Jurkat, Clone E6-1 (cell line): ENCODE results near the gene TRRAP.

ENCODE experiments used
- DNase-seq: peaks from one replicate; pipeline ENCODE4 v3.0.0-alpha.2; 2011; ENCODE audit warnings: low read depth, low spot score
- H3K4me3 ChIP-seq: 2 replicates; pipeline ENCODE4 v1.5.1; 2011; ENCODE audit warnings: mild to moderate bottlenecking, low read length, control low read depth, moderate library complexity

TRRAP gene

DNA sequence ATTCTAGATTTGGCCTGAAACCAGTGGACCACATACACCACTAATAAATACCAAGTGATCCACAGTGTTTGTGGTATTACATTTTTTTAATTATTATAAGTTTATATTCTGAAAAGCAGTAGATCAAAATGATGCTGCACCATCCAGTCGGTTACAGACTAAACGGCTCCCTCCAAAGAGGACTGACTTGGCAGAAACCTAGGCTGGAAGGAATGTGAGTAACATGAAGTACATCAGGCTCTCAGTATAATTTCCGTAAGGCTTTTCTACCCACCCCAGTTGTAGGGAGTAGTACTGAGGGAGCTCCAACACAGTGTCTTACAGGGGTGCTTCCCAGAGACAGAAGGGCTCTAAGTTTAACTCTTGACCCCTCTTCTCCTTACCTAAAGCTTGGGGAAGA lies 119.5 kb downstream of the TRRAP start:
- H3K4me3 ChIP-seq: no peak overlapping the region
- DNase-seq: no peak

DNA sequence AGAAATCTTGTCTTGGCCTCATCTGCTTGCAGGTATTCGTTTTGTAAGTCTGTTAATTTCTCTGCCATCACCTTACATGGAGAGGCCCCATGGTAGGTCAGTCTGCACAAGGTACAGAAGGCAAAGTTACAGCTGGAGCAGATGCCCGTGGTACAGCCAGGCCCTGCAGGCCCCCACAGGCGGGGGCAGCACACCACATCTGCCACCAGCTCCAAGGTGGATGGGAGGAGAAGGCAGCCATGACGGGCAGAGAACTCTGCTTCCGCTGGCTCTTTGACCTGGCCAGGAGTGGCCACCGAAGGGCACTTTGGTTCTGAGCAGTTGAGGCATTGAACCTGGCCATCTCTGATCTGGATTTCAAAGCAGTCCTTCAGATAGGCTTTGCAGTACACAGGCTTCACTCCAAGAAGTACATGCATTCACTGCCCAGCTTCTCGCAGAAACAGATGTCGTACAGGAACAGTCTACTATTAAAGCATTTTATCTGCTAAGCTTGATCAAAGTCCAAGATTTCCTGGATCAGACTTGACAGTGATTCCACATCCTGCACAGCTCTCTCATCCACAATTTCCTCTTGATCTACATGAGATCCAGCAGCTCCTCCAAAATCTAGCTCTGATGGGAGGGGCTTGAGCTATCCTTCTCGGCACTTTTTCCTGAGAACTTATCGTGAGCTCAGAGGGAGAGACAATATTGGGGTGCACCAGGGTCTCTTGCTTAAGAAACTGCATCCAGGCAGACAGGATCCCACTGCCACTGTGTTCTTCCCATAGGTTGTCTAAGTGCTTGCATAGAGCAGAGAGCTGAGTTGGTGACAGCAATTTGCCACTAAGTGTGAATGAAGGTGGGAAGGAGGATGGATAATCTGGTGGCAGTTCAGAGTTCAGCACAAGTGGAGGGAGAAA lies 120.7 kb downstream of the TRRAP start:
- DNase-seq: no peak
- no peak overlapping the region for H3K4me3 ChIP-seq

DNA sequence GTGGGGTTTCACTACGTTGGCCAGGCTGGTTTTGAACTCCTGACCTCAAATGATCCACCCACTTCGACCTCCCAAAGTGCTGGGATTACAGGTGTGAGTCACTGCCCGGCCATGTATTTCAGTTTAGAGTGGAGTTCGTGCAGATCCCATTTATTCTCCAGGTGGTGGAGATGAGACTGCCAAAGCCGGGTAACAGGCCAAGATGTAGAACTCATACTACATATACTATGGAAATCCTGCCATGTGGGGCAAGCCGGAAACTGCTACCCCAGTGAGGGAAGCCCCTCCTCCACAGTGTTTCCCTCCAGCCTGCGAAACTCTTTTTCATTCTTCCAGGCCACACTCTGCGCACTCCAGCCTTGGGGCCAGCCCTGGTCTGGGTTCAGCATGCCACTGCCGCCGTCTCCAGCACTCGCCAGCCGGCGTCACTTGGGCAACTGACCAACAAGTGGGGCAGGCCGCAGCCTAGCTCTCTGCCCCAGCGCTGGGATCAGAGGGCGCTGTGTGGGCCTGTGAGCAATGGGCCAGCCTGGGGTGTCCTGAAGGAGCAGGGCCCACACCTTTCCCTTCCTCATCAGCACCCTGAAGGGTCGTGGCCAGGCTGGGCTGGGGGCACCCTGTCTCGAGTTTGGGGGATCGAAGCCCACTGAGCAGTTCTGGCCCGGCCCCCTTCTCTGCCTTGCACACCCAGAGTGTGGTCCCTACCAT lies 122.0 kb downstream of the TRRAP start:
- no peak for DNase-seq
- H3K4me3 ChIP-seq: no peak overlapping the region

DNA sequence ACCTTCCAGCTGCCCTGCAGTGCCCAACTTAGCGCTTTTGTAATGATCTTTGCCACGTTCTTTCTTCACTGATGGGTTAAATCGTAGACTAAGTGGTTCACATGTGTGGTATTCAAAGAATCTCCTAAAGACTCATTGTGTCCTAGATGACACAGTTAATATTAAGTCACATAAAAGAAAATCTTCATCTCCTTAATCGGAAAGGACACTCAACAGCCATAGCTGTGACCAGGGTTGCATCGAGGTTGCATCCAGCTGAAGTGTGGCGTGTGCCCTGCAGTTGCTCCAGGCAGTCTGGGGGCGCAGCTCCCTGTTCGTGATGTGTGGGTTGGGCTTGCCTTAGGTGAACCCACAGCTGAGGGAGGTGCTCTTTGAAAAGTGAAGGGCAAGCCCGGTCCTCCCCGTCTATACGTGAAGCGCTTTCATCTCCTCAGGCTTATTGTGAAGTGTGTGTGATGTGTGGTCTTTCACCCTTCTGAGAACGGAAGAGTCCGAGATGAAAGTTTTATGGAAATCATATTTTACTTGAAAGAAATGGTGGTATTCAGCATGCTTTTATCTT lies 122.7 kb downstream of the TRRAP start:
- no peak for DNase-seq
- no peak overlapping the region for H3K4me3 ChIP-seq

DNA sequence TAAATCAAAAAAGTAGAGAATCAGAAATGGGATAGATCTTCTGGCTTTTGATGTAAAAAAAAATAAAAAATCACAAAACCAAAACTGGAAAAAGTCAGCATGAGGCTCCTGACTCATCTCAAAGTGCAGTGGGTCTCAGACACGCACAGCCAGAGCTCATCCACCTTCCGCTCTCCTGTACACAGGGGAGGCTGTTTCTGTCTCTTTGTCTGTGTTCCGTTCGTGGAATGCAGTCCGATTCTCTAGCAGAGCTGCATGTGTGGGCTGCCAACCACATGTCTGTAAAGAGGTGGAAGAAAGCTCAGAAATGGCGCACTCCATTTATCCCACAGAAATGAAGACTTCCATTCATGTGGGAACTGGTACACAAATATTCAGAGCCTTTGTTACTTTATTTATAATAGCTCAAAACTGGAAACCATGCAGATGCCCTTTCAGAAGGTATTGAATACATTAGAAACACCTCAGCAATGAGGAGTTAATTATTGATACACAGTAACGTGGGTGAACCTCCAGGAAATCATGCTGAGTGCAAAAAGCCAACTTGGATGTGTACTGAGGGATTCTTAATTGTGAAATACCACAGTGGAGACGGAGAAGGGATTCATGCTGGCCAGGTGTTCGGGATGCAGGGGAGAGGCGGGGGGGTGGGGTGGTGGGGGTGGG lies 123.3 kb downstream of the TRRAP start:
- no peak overlapping the region for H3K4me3 ChIP-seq
- DNase-seq: no peak

DNA sequence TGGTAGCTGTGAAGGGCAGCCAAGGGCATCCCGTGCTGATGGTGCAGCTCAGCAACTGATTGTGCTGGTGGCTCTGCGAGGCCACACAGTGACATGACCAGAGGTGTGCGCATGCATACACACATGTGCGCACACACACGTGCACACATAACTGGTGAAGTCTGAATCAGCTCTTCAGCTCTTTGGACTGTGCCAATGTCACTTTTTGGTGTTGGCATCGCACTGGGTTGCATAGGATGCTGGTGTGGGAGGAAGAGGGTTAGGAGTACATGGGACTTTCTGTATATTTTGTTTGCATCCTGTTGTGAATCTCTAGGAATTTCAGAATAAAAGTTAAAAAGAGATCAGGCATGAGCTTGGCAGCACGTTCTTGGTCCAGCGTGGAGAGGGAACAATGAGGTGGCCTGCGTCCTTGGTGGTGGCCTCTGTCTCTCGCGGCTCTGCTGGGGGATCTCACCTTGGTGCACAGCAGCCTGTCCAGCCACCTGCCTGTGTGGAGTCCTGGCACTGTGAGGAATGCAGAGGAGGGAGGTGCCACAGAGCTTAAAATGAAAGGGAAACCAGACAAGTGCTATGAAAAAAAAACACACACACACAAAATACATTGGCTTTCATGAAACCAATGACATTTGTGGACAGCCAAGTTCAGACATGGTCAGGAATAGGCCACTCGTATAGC lies 124.0 kb downstream of the TRRAP start:
- DNase-seq: no peak
- H3K4me3 ChIP-seq: no peak overlapping the region

DNA sequence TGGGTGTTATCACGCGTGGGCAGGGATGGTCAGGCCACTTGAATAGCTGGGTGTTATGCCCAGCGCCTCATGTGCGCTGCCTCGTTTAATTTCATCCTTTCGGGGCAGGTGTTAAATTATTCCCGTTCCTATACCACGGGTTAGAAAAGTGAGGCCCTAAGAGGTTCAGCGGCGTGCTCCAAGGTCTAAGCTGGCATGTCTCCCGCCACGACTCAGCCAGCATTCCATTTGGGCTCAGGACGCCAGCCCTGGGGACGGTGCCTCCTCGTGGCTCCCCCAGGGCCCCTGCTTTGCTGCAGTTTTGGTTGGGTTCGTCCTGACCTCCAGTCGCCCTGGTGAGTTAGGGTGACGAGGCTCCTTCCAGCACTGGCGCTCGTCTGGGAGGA lies 124.5 kb downstream of the TRRAP start:
- no peak for DNase-seq
- no peak overlapping the region for H3K4me3 ChIP-seq

DNA sequence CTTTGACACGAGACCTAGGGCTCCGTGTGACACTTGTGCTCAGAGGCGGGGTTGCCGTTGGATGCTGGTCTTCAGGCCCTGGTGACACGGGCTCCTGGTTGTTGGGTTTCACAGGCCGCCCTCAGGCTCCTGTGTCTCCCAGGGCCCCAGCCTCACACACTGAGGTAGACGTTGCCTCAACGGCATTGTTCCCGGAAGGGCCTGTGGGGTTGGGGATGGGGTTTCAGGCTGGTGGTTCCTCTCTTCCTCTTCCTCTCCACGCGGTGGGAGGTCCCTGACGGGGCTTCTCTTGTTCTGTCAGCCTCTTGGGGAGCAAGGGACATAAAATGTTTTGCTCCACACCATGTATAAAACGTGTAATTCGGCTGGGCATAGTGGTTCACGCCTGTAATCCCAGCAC lies 125.1 kb downstream of the TRRAP start:
- no peak for DNase-seq
- no peak overlapping the region for H3K4me3 ChIP-seq

DNA sequence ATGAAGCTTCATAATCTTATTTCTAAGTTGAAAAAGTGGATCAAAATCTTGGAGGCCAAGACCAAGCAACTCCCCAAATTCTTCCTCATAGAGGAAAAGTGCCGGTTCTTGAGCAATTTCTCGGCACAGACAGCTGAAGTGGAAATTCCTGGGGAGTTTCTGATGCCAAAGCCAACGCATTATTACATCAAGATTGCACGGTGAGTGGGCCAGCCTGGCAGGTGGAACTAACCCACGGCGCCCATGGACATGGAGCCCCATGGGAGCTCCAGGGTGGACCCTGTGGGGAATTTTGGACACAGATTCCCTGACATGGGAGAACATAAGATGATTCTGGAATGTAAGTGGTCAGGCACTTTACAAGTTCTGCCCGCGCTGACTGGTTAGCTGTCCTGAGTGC lies 125.9 kb downstream of the TRRAP start:
- DNase-seq: no peak
- no peak overlapping the region for H3K4me3 ChIP-seq

DNA sequence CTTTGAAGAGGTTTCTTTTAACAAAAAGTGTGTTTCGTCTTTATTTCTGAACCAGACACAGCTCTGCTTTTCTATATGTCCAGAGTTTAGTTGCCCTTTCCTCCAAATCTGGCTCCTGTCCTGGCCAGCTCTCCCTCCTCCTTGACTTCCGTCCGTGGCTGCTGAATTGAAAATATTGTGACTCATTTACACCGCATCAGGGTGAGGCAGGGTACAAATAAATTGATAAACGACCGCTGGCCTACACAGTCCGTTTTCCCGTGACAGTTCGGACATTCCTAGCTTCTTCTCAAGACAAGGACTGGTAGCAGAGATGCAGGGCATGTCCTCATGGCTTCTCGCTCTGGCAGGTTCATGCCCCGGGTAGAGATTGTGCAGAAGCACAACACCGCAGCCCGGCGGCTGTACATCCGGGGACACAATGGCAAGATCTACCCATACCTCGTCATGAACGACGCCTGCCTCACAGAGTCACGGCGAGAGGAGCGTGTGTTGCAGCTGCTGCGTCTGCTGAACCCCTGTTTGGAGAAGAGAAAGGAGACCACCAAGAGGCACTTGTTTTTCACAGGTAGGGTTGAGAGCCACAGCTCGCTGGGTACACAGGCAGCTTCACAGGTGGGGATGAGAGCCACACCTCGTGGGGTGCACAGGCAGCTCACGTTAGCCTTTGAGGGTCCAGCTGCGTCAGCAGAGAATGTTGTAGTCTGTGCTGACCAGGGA lies 126.6 kb downstream of the TRRAP start:
- DNase-seq: no peak

DNA sequence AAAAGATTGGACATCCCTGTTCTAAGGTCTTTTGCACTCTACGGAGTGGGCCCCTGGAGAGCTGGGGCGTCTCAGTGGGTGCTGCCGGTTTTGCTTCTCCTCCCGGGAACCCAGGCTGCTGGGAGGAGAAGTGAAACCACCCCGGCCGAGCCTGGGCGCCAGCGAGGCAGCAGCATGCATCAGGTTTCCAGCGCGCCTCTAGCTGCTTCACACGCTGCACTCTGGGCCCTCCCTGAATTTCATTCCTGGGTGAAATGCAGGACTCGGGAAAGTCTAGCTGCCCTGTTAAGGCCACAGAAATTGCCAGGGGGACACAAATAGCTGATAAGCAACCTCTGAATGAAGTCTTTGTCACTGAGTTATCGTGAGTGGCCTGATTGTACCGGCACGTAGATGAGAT lies 127.4 kb downstream of the TRRAP start:
- no peak for DNase-seq
- no peak overlapping the region for H3K4me3 ChIP-seq

More for the DNA sequence above, 126.6 kb downstream of the TRRAP start:
- no peak overlapping the region for H3K4me3 ChIP-seq

DNA sequence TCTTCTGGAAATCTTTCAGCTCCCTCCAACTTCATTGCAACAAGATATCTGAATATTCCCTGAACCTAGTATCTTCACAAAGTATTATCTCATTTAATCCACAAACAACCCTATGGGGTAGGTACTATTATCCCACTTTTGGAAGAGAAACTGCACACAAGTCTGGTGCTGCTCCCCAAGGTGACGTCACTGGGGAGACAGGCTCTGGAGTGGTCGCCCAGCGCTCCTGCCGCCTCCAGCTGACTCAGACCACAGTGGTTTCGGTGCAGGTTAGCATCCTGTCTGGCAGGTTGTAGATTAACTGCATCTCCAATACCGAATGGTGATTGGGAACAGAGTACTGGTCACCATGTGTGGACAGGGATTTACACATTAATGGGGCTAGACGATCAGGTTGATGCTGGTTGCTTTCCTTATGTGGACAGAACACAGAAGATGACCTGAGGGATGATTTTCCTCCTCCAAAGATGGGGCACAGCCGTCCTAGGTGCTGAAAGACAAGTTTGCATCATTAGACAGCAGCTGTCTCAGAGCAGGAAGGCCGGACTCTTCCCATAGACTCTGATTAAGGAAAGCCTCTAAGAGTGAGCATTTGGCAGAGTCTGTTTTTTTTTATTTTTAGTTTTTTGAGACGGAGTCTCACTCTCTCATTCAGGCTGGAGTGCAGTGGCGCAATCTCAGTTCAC lies 128.6 kb downstream of the TRRAP start:
- no peak for DNase-seq
- no peak overlapping the region for H3K4me3 ChIP-seq

DNA sequence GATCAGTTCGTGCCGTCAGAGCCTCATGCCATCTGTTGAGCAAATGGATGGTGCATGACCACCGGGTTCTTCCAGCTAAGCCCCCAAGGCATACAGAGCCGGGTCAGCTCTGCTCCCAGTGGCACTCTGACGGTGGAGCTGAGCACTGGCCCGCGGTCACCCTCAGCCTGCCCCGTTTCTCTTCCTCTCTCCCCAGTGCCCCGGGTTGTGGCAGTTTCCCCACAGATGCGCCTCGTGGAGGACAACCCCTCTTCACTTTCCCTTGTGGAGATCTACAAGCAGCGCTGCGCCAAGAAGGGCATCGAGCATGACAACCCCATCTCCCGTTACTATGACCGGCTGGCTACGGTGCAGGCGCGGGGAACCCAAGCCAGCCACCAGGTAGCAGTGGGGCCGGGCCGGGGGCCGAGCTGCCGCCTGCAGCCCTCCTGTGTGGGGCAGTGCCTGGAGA lies 129.9 kb downstream of the TRRAP start:
- H3K4me3 ChIP-seq: no peak overlapping the region
- DNase-seq: no peak

DNA sequence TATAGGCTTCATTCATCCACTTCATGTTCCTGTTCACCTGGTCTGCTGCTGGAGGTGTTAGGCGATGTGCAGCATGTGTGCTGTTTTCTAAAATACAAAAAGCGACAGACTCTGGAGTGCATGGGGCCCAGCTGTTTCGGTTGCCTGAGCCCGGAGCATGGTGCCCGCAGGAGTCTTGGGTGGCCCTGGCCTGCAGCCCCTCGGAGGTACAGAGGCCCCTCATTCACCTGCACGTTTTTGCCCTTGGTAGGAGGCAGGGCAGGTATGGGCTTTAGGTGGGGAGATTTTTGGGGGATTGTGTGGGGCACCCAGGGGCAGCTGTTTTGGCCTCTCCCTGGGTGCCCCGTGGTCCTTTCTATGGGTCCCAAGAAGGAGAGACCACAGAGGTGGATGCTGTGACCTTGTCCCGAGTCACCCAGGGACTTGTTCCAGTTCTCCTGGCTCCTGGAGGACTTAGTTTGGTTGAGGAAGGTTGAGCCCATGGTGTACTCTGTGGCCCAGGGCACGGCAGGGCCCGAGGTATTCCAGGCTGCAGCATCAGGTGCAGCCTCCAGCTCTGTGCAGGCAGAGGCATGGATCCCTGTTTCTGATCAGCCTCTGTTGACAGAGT lies 130.7 kb downstream of the TRRAP start:
- DNase-seq: no peak
- no peak overlapping the region for H3K4me3 ChIP-seq

DNA sequence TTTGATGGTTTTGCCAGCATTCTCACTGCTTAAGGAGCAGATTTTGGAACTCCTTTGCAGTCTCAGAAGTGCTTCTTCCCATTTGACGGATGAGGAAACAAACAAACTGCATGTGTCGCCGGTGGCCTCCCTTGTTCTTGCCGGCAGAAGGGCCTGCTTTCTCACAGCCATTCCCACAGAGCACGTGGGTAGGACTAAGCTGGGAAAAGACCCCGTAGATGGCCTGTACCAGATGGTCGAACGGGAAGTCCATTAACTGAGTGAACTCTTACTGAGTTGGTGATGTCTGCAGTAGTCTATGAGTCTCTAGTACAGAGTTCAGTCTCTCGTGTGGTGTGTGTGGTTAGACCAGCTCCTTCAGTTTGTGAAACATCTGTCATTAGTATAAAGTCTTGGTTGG lies 131.9 kb downstream of the TRRAP start:
- H3K4me3 ChIP-seq: no peak overlapping the region
- DNase-seq: no peak

DNA sequence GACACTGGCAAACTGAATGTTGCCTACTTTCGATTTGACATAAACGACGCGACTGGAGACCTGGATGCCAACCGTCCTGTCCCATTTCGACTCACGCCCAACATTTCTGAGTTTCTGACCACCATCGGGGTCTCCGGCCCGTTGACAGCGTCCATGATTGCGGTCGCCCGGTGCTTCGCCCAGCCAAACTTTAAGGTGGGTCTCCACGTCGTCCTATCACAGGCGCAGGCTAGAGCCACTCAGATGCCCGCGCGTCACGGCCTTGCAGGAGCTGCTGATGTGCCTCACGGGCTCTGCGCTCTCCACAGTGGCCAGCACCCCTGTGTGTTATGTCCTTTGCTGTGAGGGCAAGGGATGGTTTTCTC lies 133.0 kb downstream of the TRRAP start:
- DNase-seq: no peak

DNA sequence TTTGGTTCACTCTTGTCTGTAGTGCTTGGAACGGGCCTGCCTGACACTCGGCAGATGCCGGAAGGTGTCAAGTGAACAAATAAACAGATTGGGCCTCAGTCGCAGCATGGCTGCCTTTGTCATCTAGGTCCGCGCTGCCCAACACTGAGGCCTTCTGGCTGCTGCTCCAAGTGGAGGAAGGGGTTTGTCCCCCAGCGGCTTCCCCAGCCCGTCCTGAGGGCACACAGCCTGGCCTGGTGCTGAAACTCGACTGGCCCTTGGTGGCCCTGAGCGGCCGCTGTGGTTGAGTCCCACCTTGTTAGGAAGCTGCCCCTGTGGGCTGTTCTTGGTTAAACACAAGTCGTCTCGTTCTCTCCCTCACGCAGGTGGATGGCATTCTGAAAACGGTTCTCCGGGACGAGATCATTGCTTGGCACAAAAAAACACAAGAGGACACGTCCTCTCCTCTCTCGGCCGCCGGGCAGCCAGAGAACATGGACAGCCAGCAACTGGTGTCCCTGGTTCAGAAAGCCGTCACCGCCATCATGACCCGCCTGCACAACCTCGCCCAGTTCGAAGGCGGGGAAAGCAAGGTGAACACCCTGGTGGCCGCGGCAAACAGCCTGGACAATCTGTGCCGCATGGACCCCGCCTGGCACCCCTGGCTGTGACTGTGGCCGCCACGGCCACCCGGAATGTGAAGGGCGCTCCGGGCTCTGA lies 133.5 kb downstream of the TRRAP start:
- no peak for DNase-seq
- no peak overlapping the region for H3K4me3 ChIP-seq

More for the DNA sequence above, 133.0 kb downstream of the TRRAP start:
- H3K4me3 ChIP-seq: no peak overlapping the region
